Stimulated activated CD8-positive, alpha-beta memory T cell treated with anti-CD3 and anti-CD28 coated beads, Interleukin-12 subunit alpha, Interleukin-12 subunit beta, amount 100 ng/mL, for 24 hours (primary cell): ENCODE measurements around the gene MMP11.

Experiments
- DNase-seq: peaks from one replicate; pipeline ENCODE4 v3.0.0-alpha.2; 2020; ENCODE audit errors: extremely low read depth

MMP11 gene

GRCh38 chr22:23780146-23780748 is 7.6 kb downstream of the MMP11 start:
- no peak for DNase-seq

GRCh38 chr22:23781065-23781464 is 8.4 kb downstream of the MMP11 start:
- DNase-seq, result no peak

- DNase-seq, result no peak
Measured at GRCh38 chr22:23781511-23782183, 9.0 kb downstream of the MMP11 start.

GRCh38 chr22:23782252-23782651 is 9.6 kb downstream of the MMP11 start:
- no peak for DNase-seq

GRCh38 chr22:23782703-23783102 is 10.1 kb downstream of the MMP11 start:
- DNase-seq, result no peak

- no peak for DNase-seq
Measured at GRCh38 chr22:23783265-23784150, 10.9 kb downstream of the MMP11 start.

GRCh38 chr22:23784215-23784732 is 11.6 kb downstream of the MMP11 start:
- DNase-seq, result no peak

GRCh38 chr22:23786261-23786710 is 13.6 kb downstream of the MMP11 start:
- DNase-seq, result no peak

GRCh38 chr22:23786752-23787599 is 14.3 kb downstream of the MMP11 start, which contains the start of gene SMARCB1:
TSS of gene SMARCB1 (plus strand) at chr22:23786966. CDS start at chr22:23787170, 204 bp downstream.
- peak; percentile 74 for DNase-seq

- no peak for DNase-seq
Measured at GRCh38 chr22:23787600-23787896, 14.9 kb downstream of the MMP11 start.

GRCh38 chr22:23787910-23788309 is 15.3 kb downstream of the MMP11 start:
- no peak for DNase-seq

GRCh38 chr22:23789121-23789520 is 16.5 kb downstream of the MMP11 start:
- no peak for DNase-seq

- DNase-seq, result no peak
Measured at GRCh38 chr22:23789638-23790037, 17.0 kb downstream of the MMP11 start.

GRCh38 chr22:23790819-23791737 is 18.4 kb downstream of the MMP11 start:
- no peak for DNase-seq

GRCh38 chr22:23791738-23792645 is 19.3 kb downstream of the MMP11 start:
- DNase-seq, result no peak

- no peak for DNase-seq
Measured at GRCh38 chr22:23793326-23793725, 20.7 kb downstream of the MMP11 start.

- DNase-seq, result no peak
Measured at GRCh38 chr22:23796461-23796860, 23.8 kb downstream of the MMP11 start.

GRCh38 chr22:23800297-23801237 is 27.9 kb downstream of the MMP11 start:
- no peak for DNase-seq
